ENCODE measurements around the gene COG5.

COG5 gene

DNA sequence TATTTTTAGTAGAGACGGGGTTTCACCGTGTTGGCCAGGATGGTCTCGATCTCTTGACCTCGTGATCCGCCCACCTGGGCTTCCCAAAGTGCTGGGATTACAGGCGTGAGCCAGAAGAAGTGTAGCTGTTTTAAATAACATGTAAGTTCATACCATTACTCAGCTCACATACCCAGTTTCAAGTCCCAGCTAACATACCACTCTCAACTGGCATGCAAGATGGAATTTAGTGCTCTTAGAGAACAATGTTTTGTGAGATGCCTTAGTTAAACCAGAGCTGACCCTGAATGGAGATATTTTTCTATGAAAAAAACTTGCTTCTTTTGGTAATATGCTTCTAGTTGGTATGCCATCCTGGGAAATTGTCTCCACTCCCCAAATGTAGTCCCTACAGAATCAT, 357.6 kb downstream of the COG5 start:
- DNase-seq (ENCODE audit: low read depth): no peak
- TF ChIP-seq, protein P1, sequence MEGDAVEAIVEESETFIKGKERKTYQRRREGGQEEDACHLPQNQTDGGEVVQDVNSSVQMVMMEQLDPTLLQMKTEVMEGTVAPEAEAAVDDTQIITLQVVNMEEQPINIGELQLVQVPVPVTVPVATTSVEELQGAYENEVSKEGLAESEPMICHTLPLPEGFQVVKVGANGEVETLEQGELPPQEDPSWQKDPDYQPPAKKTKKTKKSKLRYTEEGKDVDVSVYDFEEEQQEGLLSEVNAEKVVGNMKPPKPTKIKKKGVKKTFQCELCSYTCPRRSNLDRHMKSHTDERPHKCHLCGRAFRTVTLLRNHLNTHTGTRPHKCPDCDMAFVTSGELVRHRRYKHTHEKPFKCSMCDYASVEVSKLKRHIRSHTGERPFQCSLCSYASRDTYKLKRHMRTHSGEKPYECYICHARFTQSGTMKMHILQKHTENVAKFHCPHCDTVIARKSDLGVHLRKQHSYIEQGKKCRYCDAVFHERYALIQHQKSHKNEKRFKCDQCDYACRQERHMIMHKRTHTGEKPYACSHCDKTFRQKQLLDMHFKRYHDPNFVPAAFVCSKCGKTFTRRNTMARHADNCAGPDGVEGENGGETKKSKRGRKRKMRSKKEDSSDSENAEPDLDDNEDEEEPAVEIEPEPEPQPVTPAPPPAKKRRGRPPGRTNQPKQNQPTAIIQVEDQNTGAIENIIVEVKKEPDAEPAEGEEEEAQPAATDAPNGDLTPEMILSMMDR (IDR thresholded peaks at IDR 0.05; ENCODE audit: insufficient read depth, low read depth, low read length, missing control alignments): no peak
- H3K4me3 ChIP-seq (ENCODE audit: low read depth, low read length): no peak overlapping the region

DNA sequence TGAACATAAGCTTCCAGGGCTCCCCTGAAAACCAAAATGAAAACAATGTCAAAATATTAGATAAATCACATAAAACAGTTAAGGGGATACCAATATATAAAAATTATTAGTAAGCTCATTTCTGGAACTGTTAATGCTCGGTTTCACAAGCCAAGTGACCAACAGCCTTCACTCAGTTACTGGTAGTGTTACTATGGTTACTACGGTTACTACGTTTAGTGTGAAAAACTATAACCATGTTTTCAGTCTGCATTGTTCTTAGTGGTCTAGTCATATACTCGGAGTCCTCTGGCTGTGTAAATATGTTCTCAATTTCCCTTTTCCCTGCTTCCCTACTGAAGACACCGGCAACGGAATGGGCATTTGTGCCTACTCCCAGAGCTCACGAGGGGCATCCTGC, 360.1 kb downstream of the COG5 start:
- no peak for DNase-seq (ENCODE audit: low read depth)
- no peak overlapping the region for H3K4me3 ChIP-seq (ENCODE audit: low read depth, low read length)
- TF ChIP-seq, protein P1 (IDR thresholded peaks at IDR 0.05; ENCODE audit: insufficient read depth, low read depth, low read length, missing control alignments): no peak

DNA sequence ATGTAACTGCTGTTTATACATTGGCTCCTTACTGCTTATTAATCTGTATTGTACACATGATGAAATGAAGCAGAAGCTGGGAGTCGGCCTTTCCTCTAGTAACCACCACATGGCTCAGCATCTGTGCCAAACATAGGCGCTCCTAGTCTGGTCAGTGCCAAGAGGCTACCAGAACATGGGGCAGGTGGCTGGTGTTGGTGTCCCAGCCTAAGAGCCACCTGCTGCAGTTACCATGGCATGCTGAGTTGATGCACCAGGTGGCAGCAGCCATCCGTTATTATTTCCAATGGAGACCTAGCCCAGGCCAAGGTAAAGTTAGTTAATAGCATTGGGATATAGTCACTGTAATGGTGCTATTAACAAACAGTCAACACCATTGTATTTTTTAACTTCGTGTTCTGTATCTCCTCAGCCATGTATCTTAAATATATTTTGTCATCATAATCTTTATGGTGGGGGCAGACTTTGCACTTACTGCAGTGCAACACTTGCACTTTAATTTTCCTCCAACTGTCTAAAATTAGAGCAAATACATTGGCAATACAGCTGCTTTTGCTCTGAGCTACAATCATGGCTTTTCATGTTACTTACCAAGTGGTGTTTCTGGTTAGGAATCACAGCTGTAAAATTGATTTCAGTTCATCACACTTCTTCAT, 361.8 kb downstream of the COG5 start:
- no peak overlapping the region for H3K4me3 ChIP-seq (ENCODE audit: low read depth, low read length)
- DNase-seq (ENCODE audit: low read depth): peak; percentile 51
- TF ChIP-seq, protein P1 (IDR thresholded peaks at IDR 0.05; ENCODE audit: insufficient read depth, low read depth, low read length, missing control alignments): peak; percentile 51

DNA sequence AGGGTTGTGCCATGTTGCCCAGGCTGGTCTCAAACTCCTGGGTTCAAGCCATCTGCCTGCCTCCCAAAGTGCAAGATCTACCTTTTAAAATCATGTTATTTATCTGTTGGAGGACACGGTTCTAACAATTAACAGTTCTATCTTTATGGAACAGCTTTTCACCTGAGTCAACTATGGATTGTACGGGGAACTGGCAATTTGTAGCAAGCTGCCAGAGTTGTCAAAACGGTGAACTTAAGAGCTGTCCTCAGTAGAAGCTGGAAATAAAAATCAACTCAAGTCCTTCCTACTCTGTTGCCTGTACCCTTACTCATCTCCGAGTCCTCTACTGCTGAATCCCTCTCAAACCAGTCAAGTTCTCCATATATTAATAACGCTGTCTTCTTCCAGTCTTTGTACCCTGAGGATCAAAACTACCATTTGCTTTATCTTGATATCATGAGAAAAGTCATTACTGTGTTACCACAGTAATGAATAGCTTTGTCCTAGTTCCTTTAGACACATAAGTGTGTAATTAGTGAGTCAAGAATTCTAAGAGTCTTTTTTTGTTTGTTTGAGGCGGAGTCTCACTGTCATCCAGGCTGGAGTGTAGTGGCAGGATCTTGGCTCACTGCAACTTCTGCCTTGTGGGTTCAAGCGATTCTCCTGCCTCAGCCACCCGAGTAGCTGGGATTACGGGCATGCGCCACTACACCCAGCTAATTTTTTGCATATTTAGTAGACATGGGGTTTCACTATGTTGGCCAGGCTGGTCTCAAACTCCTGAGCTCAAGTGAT, 366.7 kb downstream of the COG5 start:
- TF ChIP-seq, protein P1 (IDR thresholded peaks at IDR 0.05; ENCODE audit: insufficient read depth, low read depth, low read length, missing control alignments): no peak
- no peak overlapping the region for H3K4me3 ChIP-seq (ENCODE audit: low read depth, low read length)
- no peak for DNase-seq (ENCODE audit: low read depth)

DNA sequence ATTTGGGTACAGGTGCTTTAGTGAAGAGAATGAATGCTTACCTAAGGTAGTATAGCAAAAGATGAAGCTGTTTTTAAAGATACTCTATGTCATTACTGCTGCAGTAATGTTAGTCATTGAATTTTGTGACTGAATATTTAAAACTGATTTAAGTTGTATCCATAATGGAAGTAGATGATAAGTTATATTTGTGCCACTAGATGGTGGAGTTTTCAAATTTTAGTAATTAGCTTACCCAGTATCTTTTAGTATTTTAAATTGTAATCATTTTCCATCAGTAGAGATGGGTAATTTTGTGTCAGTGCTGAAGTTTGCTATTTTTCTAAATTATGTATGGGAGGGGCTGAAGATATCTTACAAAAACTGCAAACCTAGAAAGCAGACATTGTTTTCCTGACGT, 369.7 kb downstream of the COG5 start:
- no peak for DNase-seq (ENCODE audit: low read depth)
- TF ChIP-seq, protein P1 (IDR thresholded peaks at IDR 0.05; ENCODE audit: insufficient read depth, low read depth, low read length, missing control alignments): no peak
- no peak overlapping the region for H3K4me3 ChIP-seq (ENCODE audit: low read depth, low read length)

DNA sequence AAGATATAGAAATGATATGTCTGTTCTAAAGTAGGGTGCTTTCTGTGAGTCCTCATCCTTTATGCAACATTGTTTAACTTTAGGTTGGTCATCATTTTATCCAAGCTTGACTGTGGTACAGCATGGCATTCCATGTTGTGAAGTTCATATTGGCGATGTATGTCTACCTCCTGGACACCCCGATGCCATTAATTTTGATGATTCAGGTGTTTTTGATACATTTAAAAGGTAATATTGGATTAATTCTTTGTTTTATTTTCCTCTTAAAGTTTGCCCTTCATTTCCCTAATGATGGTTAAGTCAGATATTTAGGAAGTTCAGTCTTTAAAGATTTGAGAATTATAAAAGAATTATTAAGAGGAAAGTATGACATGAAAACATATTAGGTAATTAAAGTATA, 373.6 kb downstream of the COG5 start:
- DNase-seq (ENCODE audit: low read depth): no peak
- TF ChIP-seq, protein P1 (IDR thresholded peaks at IDR 0.05; ENCODE audit: insufficient read depth, low read depth, low read length, missing control alignments): no peak
- H3K4me3 ChIP-seq (ENCODE audit: low read depth, low read length): no peak overlapping the region

Data from GM12865 (cell line).